ENCODE measurements around the gene FAM227A.
A peak's percentile ranks its signal among the peaks of the same experiment; 100 is the strongest.

The FAM227A gene

DNA sequence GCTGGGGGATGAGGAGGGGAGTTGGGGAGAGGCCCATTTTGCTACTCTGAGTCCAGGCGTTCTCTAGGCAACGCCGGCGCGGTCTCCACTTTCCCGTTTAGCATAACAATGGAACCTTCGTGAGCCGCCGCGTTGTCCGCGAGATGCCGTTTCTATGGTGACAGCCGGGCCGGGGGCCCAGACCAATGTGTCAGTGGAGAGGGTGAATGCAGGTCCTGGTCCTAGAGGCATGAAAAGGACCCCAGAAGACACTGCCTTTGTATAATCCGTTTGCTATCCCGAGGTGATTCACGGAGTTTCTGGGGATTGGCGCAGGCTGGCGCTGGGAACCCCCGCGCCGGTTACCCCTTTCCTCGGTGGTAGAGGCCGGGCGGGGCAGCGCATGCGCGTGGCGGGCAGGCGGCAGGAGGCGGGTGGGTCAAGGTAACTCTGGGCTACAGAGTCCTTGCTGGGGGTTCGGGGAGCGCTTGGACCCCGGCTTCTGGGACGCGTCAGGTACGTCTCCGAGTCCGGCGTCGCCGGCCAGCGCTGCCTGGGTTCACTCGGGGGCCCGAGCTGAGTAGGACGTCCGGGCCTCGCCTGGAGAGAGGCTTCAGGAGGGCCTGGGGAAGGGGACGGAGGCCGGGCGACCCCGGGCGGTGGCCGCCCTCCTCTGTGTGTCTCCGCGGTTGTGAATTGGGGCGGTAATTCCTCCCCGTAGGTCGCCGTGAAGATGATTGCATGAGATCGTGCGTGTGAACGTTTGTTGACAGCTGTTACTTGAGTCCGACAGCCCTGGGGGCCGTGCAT is at the start of gene FAM227A, which contains the start of gene CBY1:
FAM227A (minus strand) TSS at position 137 of the 789 bp plus-strand sequence. CDS start 6,224 bp downstream, outside the sequence.
CBY1 (plus strand) TSS at position 383 of the 789 bp plus-strand sequence. CDS start 11,417 bp downstream, outside the sequence.
- DNase-seq, result peak; percentile 72

DNA sequence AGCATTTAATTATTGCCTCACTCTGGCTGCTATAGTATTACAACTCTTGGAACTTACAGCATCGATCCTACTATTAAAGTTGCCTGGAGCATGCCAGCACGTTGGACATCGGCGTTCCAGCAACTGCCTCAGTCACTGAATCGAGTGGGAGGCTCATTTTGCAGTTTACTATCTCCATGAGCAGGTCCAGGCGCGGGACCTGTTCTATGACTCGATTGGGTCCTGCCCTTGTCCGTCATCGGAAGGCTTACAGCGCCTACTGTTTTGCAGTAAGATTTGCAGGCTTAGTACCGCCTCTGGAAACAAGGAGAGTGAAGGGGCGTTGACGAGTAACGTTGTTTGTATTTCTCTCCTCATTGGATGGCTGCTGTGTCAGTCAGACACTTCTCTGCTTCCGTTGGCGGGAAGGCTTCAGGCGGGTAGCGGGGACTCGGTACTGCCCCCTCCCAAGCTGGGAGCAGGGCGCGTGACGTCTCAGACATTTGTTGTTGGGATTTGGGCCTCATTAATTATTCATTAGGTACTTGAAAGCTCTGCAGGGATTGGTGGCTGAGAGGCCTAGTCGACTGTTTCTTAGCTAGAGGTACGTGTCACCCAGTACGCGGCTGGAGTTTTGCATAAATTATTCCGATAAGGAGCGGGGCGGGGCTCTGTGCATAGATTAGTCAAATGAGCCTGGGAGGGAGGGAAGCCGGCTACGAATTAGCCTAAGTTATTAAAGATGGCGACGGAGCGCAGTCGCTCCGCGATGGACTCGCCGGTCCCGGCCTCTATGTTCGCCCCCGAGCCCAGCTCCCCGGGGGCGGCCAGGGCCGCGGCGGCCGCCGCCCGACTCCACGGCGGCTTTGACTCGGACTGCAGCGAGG is 49.3 kb upstream of the FAM227A start, which contains the start of gene GTPBP1:
GTPBP1 (plus strand) TSS at position 710 of the 866 bp plus-strand sequence; CDS start at position 722, 12 bp downstream.
- DNase-seq, result peak; percentile 95

GRCh38 chr22:38704654-38705234 is 48.6 kb upstream of the FAM227A start:
- no peak for DNase-seq

DNA sequence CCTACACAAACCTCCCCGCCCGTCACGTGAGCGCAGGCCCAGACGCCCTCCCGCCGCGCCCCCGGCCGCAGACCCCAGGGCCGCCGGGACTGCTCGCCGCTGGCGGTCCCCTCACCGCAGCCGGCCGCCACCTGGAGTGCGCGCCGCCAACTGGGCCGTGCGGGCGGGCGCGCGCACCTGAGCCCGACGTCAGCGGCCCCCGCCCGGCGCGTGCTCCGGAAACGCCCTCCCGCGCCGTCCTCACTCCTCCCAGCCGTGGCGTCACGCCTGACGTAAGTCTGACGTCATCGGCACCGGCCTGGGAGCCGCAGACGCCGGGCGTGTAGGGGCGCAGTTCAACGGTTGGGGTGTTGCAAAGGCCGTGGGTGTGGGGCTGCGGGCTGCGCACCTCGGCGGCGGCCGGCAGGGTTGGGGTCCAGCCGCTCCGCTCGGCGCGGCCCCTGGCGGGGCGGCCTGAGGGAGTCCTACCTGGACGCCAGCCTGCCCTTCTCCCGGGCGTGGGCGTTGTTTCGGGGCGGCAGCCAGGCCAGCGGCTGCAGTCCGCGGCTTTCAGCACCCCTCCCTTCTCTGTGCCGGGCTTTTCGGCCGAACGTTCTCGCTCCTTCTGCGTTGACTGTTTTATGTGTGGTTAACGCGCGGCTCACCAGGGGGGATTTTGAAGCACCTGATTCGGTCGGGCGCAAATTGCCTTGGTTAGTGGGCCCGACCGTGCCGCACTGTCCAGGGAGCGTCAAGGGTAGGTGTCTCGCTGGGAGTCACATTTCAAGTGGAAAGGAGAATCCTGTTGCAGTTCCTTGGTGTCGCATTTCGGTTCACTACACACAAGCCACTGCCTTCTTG is 44.8 kb upstream of the FAM227A start, which contains the start of gene JOSD1:
JOSD1 (minus strand) TSS at position 155 of the 840 bp plus-strand sequence. CDS start 956 bp downstream, outside the sequence.
- DNase-seq, result peak; percentile 89

DNA sequence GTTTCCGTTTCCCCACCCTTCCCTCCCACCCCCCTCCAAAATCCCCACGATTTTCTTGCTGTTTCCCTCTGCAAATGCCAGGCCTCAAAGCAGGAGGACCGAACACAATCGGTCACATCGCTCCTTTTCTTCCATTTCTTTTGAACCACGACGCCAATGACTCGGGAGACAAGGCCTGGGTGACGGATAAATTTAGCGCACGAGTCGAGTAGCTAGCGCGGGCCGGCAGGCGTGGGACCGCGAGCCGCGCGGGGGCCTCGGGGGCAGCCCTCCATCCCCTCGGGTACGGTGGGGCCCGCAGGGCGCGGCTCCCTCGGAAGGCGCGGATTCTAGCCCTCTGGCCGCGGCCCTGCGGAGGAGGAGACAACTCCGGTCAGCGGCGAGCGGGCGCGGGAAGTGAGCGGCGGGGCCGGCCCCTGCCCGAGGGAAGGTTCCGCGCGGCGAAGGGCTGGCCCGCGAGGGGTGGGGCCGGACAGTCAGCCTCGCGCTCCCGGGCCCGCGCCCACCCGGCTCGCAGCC is 44.1 kb upstream of the FAM227A start:
- DNase-seq, result no peak

GRCh38 chr22:38699784-38700183 is 43.6 kb upstream of the FAM227A start:
- no peak for DNase-seq

- DNase-seq, result no peak
Observed at GRCh38 chr22:38699143-38699542, 43.0 kb upstream of the FAM227A start.

GRCh38 chr22:38698407-38699094 is 42.4 kb upstream of the FAM227A start:
- DNase-seq, result no peak

DNA sequence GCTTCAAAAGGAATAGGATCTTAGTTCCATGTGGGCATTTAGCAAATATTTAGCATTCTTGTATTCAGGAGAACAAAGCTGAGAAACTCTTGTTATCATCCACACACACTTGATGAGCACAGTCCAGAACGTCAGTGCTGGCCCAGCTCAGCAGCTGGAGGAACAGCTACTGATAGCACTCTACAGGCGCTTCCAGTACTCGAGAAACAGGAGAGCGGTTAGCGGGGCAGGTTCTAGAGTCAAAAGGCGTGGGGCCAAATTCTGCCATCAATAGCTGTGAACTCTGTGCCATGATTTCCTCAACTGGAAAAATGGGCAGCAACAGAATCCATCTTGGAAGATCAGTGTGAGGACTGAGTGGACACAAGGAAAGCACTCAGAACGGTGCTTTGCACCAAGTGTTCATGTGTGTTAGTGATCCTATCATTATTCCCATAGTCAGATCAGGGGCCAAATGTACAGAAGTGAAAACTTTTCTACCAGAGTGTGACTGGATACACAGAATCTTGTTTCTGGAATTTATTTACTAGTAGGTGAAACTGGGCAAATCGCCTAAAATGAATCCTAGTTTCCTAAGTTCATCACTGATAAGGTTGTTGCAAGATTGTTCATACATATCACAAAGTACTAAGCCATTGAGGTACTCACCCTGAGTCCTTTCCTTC is 41.4 kb upstream of the FAM227A start:
- DNase-seq, result no peak

GRCh38 chr22:38696606-38697424 is 40.6 kb upstream of the FAM227A start:
- DNase-seq, result peak; percentile 17

GRCh38 chr22:38694940-38695339 is 38.7 kb upstream of the FAM227A start:
- no peak for DNase-seq

DNA sequence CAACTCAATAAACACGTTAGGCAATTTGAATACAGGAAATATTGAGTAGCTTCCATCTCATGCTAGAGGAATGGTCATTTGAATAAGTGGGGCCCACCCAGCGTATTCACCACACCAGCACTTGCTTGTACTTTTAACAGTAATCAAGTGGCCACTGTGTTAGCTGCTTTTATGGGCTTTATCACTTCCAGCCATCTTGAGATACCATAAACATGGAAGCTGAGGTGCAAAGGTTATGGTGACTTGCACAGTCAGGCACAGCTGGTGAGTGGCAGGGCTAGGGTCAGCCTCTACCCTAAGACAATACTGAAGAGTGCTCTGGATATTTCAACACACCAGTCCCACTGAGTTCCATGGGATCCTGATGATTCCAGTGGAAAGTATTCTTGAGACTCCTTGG is 37.9 kb upstream of the FAM227A start:
- no peak for DNase-seq

- DNase-seq, result no peak
Observed at GRCh38 chr22:38689651-38690050, 33.5 kb upstream of the FAM227A start.

GRCh38 chr22:38685761-38686160 is 29.6 kb upstream of the FAM227A start:
- no peak for DNase-seq

- DNase-seq, result no peak
Observed at GRCh38 chr22:38684895-38685294, 28.7 kb upstream of the FAM227A start.

GRCh38 chr22:38681582-38682335 is 25.6 kb upstream of the FAM227A start, which contains the start of gene TOMM22:
TSS of gene TOMM22 (plus strand) at chr22:38681957. CDS start at chr22:38681979, 22 bp downstream.
- DNase-seq, result peak; percentile 77

- DNase-seq, result no peak
Observed at GRCh38 chr22:38675833-38676232, 19.6 kb upstream of the FAM227A start.

GRCh38 chr22:38674888-38675287 is 18.7 kb upstream of the FAM227A start:
- no peak for DNase-seq

Data from NK-92 treated with Interleukin-12 subunit alpha and Interleukin-12 subunit beta, amount 100 ng/mL, for 24 hours (cell line).